Activated CD4-positive, alpha-beta T cell treated with anti-CD3 and anti-CD28 coated beads, Interleukin-2, amount 10 ng/mL, durations not matched to agents 24 days and 14 days (primary cell): ENCODE measurements around the gene ACTR5. TPM values are rescaled to one million over a fixed set of nuclear protein-coding genes. Genes with fewer than 3 reads are reported as not detected.

ENCODE experiments used
- DNase-seq: peaks from one replicate; pipeline ENCODE4 v3.0.0; 2022
- H3K27ac Mint-ChIP-seq: one replicate; pipeline ENCODE4 v1.8.0; 2022; ENCODE audit warnings: mild to moderate bottlenecking, mixed read lengths
- H3K27me3 Mint-ChIP-seq: one replicate; pipeline ENCODE4 v1.8.0; 2022; ENCODE audit warnings: mixed read lengths
- H3K36me3 Mint-ChIP-seq: one replicate; pipeline ENCODE4 v1.8.0; 2022; ENCODE audit warnings: low read depth, mild to moderate bottlenecking, mixed read lengths
- H3K4me1 Mint-ChIP-seq: one replicate; pipeline ENCODE4 v1.8.0; 2021; ENCODE audit warnings: mixed read lengths
- H3K4me3 Mint-ChIP-seq: one replicate; pipeline ENCODE4 v1.8.0; 2022; ENCODE audit warnings: mild to moderate bottlenecking, moderate library complexity, mixed read lengths
- H3K9me3 Mint-ChIP-seq: one replicate; pipeline ENCODE4 v1.8.0; 2021; ENCODE audit warnings: mixed read lengths
- intact Hi-C: fragments of 100-400 bp; cut with micrococcal nuclease; formaldehyde crosslinking; loops from one replicate; pipeline ENCODE4 v1.15.1; 2023
- total RNA-seq: library from RNA; stranded (reverse); gene quantifications from 2 replicates; pipeline ENCODE4 v1.2.3, GENCODE V29; 2022

ACTR5 gene
- total RNA-seq, result 15.2 and 15.8 TPM in 2 replicates

- Mint-ChIP-seq H3K27ac (peak within 1 kb of the TSS; percentile 93), H3K4me1 (peaks cover 21% of the 10 kb centered on the region), H3K4me3 (peak within 1 kb of the TSS; percentile 91), H3K27me3 (peaks cover 9% of the 10 kb centered on the region), H3K9me3 (no peaks in the 10 kb centered on the region), H3K36me3 (peaks cover 18% of the 10 kb centered on the region)
- DNase-seq, result peak; percentile 99
- intact Hi-C loops, result loop anchor here (1.0 to 5.0 kb wide), 5 partner anchors 17 to 214 kb away; partner anchors contain the start of genes DHX35 and PPP1R16B
Observed at GRCh38 chr20:38748097-38748860, at the start of gene ACTR5. ACTR5 (plus strand) TSS chr20:38748460; CDS start chr20:38748479, 19 bp downstream.

GRCh38 chr20:38698541-38698940, 49.7 kb upstream of the ACTR5 start:
- H3K4me1 Mint-ChIP-seq, result no peaks in the 10 kb centered on the region
- no peaks in the 10 kb centered on the region for H3K36me3 Mint-ChIP-seq
- DNase-seq, result no peak
- no peaks in the 10 kb centered on the region for H3K9me3 Mint-ChIP-seq
- no peak overlapping the region for H3K4me3 Mint-ChIP-seq
- intact Hi-C loops, result no loop called here
- peaks cover 2% of the 10 kb centered on the region for H3K27me3 Mint-ChIP-seq
- H3K27ac Mint-ChIP-seq, result no peak overlapping the region

- Mint-ChIP-seq H3K4me3 (no peak overlapping the region), H3K36me3 (no peaks in the 10 kb centered on the region), H3K4me1 (no peaks in the 10 kb centered on the region), H3K27ac (no peak overlapping the region), H3K27me3 (peaks cover 2% of the 10 kb centered on the region), H3K9me3 (no peaks in the 10 kb centered on the region)
- no peak for DNase-seq
- intact Hi-C loops, result no loop called here
Observed at GRCh38 chr20:38700141-38700540, 48.1 kb upstream of the ACTR5 start.

GRCh38 chr20:38700926-38701325, 47.3 kb upstream of the ACTR5 start:
- H3K4me1 Mint-ChIP-seq, result no peaks in the 10 kb centered on the region
- intact Hi-C loops, result no loop called here
- no peaks in the 10 kb centered on the region for H3K36me3 Mint-ChIP-seq
- peaks cover 2% of the 10 kb centered on the region for H3K27me3 Mint-ChIP-seq
- no peak overlapping the region for H3K4me3 Mint-ChIP-seq
- H3K27ac Mint-ChIP-seq, result no peak overlapping the region
- no peaks in the 10 kb centered on the region for H3K9me3 Mint-ChIP-seq
- DNase-seq, result no peak

- intact Hi-C loops, result no loop called here
- Mint-ChIP-seq H3K36me3 (no peaks in the 10 kb centered on the region), H3K4me1 (no peaks in the 10 kb centered on the region), H3K27ac (no peak overlapping the region), H3K27me3 (peaks cover 4% of the 10 kb centered on the region), H3K4me3 (no peak overlapping the region), H3K9me3 (no peaks in the 10 kb centered on the region)
- DNase-seq, result no peak
Observed at GRCh38 chr20:38703526-38703925, 44.7 kb upstream of the ACTR5 start.

- H3K27me3 Mint-ChIP-seq, result peaks cover 4% of the 10 kb centered on the region
Observed at GRCh38 chr20:38704136-38704535, 44.1 kb upstream of the ACTR5 start.

GRCh38 chr20:38706509-38706908, 41.8 kb upstream of the ACTR5 start:
- DNase-seq, result no peak
- Mint-ChIP-seq H3K4me3 (no peak overlapping the region), H3K27ac (no peak overlapping the region), H3K27me3 (peaks cover 4% of the 10 kb centered on the region), H3K9me3 (no peaks in the 10 kb centered on the region), H3K36me3 (no peaks in the 10 kb centered on the region), H3K4me1 (no peaks in the 10 kb centered on the region)
- intact Hi-C loops, result no loop called here

More at GRCh38 chr20:38704136-38704535, 44.1 kb upstream of the ACTR5 start:
- no peaks in the 10 kb centered on the region for H3K4me1 Mint-ChIP-seq
- no peak for DNase-seq
- intact Hi-C loops, result no loop called here
- no peak overlapping the region for H3K27ac Mint-ChIP-seq
- no peaks in the 10 kb centered on the region for H3K9me3 Mint-ChIP-seq
- H3K4me3 Mint-ChIP-seq, result no peak overlapping the region
- H3K36me3 Mint-ChIP-seq, result no peaks in the 10 kb centered on the region

GRCh38 chr20:38714308-38714707, 34.0 kb upstream of the ACTR5 start:
- no peak for DNase-seq
- no peaks in the 10 kb centered on the region for H3K9me3 Mint-ChIP-seq
- H3K27ac Mint-ChIP-seq, result no peak overlapping the region
- intact Hi-C loops, result no loop called here
- H3K27me3 Mint-ChIP-seq, result peaks cover 33% of the 10 kb centered on the region
- no peaks in the 10 kb centered on the region for H3K4me1 Mint-ChIP-seq
- H3K4me3 Mint-ChIP-seq, result no peak overlapping the region
- no peaks in the 10 kb centered on the region for H3K36me3 Mint-ChIP-seq

GRCh38 chr20:38715646-38716045, 32.6 kb upstream of the ACTR5 start:
- H3K4me1 Mint-ChIP-seq, result no peaks in the 10 kb centered on the region
- no peak overlapping the region for H3K4me3 Mint-ChIP-seq
- no peak for DNase-seq
- no peaks in the 10 kb centered on the region for H3K9me3 Mint-ChIP-seq
- intact Hi-C loops, result no loop called here
- peaks cover 41% of the 10 kb centered on the region for H3K27me3 Mint-ChIP-seq
- no peaks in the 10 kb centered on the region for H3K36me3 Mint-ChIP-seq
- H3K27ac Mint-ChIP-seq, result no peak overlapping the region

GRCh38 chr20:38722683-38723016, 25.6 kb upstream of the ACTR5 start:
- H3K27ac Mint-ChIP-seq, result no peak overlapping the region
- no peak overlapping the region for H3K4me3 Mint-ChIP-seq
- peaks cover 85% of the 10 kb centered on the region for H3K27me3 Mint-ChIP-seq
- intact Hi-C loops, result loop anchor here (2.0 kb wide), 1 partner anchor 48 kb away; no protein-coding TSS in a partner anchor
- peaks cover 29% of the 10 kb centered on the region for H3K4me1 Mint-ChIP-seq
- peaks cover 10% of the 10 kb centered on the region for H3K9me3 Mint-ChIP-seq
- DNase-seq, result no peak
- H3K36me3 Mint-ChIP-seq, result peaks cover 10% of the 10 kb centered on the region

GRCh38 chr20:38723017-38723847, 25.0 kb upstream of the ACTR5 start:
- H3K27me3 Mint-ChIP-seq, result peaks cover 86% of the 10 kb centered on the region
- H3K36me3 Mint-ChIP-seq, result peaks cover 15% of the 10 kb centered on the region
- intact Hi-C loops, result loop anchor here (2.0 kb wide), 1 partner anchor 48 kb away; no protein-coding TSS in a partner anchor
- peaks cover 14% of the 10 kb centered on the region for H3K9me3 Mint-ChIP-seq
- peaks cover 35% of the 10 kb centered on the region for H3K4me1 Mint-ChIP-seq
- H3K4me3 Mint-ChIP-seq, result no peak overlapping the region
- DNase-seq, result peak; percentile 64
- peak overlapping the region; percentile 58 for H3K27ac Mint-ChIP-seq

GRCh38 chr20:38723848-38724625, 24.2 kb upstream of the ACTR5 start, which contains the start of gene SLC32A1:
SLC32A1 (plus strand) TSS chr20:38724486; CDS start chr20:38724725, 239 bp downstream.
- Mint-ChIP-seq H3K4me1 (peaks cover 35% of the 10 kb centered on the region), H3K27me3 (peaks cover 85% of the 10 kb centered on the region), H3K4me3 (peak within 1 kb of the TSS; percentile 15), H3K9me3 (peaks cover 15% of the 10 kb centered on the region), H3K36me3 (peaks cover 16% of the 10 kb centered on the region), H3K27ac (peak within 1 kb of the TSS; percentile 68)
- intact Hi-C loops, result loop anchor here (2.0 kb wide), 1 partner anchor 49 kb away; no protein-coding TSS in a partner anchor
- no peak for DNase-seq

- Mint-ChIP-seq H3K27ac (peak overlapping the region; percentile 68), H3K4me1 (peaks cover 38% of the 10 kb centered on the region), H3K9me3 (peaks cover 19% of the 10 kb centered on the region), H3K27me3 (peaks cover 88% of the 10 kb centered on the region), H3K4me3 (no peak overlapping the region), H3K36me3 (peaks cover 19% of the 10 kb centered on the region)
- intact Hi-C loops, result no loop called here
- no peak for DNase-seq
Observed at GRCh38 chr20:38724626-38725147, 23.6 kb upstream of the ACTR5 start.
